Measurements from ENCODE around the gene PRR15. TPM values are rescaled to one million over a fixed set of nuclear protein-coding genes. Genes with fewer than 3 reads are reported as not detected.
A peak's percentile ranks its signal among the peaks of the same experiment; 100 is the strongest.

PRR15 gene
- total RNA-seq, 1 experiment from 2014 or later, result 2.3 TPM

GRCh38 chr7:29569648-29570047 is 6.0 kb downstream of the PRR15 start:
- DNase-seq (ENCODE audit: low read depth), result peak; percentile 50

DNA sequence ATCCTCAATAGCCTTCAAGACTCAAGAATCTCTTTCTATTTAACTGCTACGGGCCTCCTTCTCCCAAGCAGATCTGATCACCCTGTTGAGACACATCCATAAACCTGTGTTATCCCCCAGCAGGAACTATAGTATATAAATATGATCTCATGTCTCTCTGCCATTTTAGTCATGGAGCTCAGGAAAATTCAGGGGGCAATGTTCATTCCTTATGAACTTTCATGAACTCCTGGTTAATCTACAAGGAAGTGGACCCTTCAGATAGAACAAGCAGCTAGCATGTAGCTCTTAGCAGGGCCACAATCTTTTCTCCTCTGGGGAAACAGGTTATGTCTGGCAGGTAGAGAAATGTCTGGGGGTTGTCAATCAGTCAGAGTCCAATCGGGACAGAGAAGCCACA is 8.9 kb downstream of the PRR15 start:
- no peak for DNase-seq (ENCODE audit: low read depth)

DNA sequence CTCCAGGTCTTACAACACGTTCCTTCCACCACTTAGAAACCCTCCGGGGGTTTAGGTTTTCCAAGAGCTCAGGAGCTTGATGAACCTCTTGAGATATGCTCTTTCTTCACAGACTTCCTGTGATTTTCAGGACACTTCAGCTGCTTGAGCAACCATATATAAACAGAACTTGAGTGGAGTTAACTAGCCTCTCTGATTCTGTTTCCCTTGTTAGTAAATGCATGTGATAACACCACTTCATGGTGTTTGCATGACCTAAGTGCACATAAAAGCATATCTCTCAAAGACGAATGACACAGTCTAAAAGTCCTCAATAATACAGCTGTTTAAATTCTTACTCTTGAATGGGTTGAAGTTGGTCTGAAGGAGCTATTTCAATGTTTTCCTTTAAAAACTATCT is 9.9 kb downstream of the PRR15 start:
- no peak for DNase-seq (ENCODE audit: low read depth)

DNA sequence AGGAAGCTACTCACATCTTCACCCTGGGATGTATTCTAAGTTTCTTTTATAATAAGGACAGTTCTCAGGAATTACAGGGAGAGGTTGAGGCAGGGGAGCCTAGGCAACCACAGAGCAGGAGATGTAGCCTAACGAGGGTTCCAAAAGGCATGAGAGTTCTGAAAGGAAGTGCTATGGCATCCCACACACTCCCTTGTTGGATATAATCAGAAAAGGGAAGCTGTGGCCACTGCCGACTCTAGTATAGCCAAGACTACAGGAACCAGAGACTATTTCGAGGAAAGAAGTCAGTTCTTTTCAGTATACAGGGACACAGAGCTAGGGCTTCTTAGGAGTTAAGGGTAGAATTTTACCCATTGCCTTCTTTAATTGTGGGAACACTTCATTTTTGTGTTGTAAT is 11.0 kb downstream of the PRR15 start:
- no peak for DNase-seq (ENCODE audit: low read depth)

DNA sequence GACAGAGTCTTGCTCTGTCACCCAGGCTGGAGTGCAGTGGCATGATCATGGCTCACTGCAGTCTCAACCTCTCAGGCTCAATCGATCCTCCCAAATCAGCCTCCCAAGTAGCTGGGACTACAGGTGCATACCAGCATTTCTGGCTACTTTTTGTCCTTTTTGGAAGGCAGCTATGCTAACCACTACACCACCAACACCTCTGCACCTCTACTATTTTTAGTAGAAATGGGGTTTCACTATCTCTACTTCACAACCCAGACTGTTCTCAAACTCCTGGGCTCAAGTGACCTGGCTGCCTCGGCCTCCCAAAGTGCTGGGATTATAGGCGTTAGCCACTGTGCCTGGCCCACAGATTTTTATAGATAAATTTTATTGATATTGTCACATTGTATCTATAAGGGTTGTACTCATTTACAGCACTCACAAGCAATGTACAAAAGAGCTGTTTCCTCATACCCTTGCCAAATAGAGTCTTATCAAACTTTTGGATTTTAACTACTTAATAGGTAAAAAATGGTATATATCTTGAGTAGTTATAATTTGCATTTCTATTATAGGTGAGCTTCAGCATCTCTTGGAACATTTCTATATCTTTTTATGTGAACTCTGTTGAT is 23.7 kb downstream of the PRR15 start:
- DNase-seq (ENCODE audit: low read depth), result no peak

GRCh38 chr7:29588212-29588611 is 24.6 kb downstream of the PRR15 start:
- no peak for DNase-seq (ENCODE audit: low read depth)

DNA sequence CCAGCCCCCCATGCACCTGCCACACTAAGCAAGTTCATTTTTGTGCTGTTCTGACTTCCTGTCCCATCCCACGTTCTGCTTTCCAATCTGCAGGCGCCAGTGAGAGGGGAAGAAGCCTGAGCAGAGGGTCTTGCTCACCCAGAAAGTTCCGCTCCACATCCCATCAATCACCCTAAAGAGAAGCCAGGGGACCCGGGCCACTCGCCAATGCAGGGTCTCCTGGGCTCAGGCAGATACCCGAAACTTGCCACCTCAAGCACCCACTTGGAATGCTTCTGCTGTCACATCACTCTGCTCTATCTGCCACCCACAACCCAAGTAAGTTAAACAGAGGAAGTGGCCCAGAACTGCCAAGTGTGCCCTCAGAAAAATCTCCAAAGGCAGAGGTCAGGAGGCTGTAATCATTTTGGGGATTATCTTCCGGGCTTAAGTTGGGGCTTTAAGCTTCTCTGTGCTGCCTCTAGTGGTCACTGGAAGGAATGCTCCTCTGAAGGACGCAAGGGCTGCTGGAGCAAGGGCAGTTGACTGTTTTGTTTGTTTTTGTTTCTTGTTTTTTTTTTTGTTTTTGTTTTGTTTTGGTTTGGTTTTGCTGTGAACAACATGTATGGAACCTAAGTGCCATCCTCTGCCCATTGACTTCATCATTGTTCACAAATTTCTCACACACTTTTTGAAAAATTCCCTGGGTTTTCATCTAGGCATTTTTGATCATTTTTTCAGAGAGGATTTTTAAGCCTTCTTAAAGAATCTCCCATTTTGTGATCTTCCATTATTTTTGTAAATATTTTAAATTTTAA is 25.5 kb downstream of the PRR15 start:
- DNase-seq (ENCODE audit: low read depth), result peak; percentile 65

DNA sequence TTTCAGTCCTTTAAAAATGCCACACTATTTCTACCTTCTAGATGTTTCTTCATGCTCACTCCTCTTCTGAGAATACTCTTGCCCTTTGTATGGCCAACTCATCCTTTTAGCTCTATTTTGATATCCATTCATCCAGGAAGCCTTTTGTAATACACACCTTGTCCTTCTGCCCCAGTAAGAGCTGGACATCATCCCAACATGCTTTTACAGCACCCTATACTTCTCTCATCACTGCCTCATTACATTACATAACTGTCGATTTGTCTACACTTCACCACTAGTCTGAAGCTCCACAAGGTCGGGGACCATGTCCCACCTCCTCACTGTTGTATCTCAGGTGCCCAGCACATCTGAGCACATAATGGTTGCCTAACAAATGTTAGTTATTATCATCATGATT is 29.2 kb downstream of the PRR15 start:
- DNase-seq (ENCODE audit: low read depth), result no peak

- no peak for DNase-seq (ENCODE audit: low read depth)
Observed at GRCh38 chr7:29593459-29593858, 29.8 kb downstream of the PRR15 start.

DNA sequence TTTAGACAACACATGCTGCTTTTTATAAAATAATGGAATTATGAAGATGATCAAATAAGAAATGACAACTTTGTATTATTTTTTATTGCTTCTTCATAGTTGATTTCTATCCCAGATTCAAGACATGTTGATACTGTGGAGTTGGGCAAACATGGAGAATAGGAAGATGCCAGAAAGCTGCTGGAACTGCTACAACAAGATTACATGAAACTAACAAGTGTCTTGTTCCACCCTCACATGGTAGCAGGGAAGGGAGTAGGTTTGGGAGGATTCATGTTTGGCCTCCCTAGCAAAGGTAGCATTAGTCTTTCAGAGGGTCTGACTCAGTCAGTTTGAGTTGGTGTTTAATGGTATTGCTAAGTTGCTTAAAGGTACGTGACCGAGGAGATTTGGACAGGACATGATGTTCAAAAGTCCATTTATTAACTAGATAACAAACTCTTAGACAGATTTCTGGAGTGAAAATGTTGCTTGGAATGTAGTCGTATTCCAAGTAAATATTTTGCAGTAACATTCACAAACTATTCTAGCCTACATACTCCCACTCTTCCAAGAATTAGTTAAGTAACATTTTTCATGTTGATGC is 33.1 kb downstream of the PRR15 start:
- DNase-seq (ENCODE audit: low read depth), result no peak

DNA sequence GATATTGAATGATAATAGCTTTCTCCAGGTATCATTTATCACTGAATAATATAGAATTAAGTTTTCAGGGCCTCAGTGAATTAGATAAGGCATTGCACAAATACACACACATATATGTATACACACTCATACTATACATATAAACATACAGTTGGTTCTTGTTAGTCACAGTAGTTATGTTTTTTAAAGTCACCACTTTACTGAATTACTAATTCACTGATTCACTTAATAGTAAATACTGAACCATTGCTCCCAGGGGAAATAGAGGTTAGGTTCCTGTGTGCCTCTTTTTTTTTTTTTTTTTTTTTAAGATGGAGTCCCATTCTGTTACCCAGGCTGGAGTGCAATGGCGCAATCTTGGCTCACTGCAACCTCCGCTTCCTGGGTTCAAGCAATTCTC is 33.6 kb downstream of the PRR15 start:
- DNase-seq (ENCODE audit: low read depth), result no peak

DNA sequence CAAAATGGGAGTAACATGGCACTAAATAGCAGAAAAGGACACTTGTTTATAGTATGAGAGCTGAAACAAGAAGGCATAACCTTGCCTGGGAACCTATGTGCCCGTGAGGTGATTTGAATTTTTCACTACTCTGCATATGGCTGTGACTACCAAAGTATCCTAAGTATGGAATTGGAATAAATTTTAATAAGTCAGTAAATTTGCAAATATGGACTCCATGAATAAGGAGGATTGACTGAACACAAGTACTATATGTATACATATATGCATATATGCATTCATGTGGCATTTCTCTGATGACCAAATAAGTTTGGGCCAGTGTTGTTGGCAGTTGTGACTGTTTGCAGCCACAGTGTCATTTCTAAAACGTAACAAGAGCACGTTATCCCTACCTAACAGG is 34.5 kb downstream of the PRR15 start:
- no peak for DNase-seq (ENCODE audit: low read depth)

GRCh38 chr7:29598613-29599012 is 35.0 kb downstream of the PRR15 start:
- DNase-seq (ENCODE audit: low read depth), result no peak

- no peak for DNase-seq (ENCODE audit: low read depth)
Observed at GRCh38 chr7:29599026-29599425, 35.4 kb downstream of the PRR15 start.

DNA sequence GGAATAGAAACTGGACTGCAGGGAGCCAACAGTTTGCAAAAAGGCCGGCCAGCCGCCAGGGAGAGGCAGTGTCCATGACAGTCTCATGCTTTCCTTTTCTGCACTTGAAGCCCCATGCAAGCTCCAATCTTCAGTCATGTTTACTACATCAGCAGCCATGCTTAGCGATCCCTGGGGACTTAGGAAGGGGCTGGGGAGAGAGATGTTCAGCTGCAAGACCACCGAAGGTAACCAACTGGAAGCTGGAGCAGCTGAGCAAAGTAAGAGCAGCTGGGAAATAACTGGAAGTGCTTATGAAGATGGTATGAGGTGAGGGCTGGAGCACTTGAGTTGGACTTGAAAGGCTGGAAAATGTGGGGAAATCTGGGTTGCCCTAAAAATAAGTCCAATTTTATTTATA is 37.0 kb downstream of the PRR15 start:
- DNase-seq (ENCODE audit: low read depth), result no peak

GRCh38 chr7:29604052-29604451 is 40.4 kb downstream of the PRR15 start:
- no peak for DNase-seq (ENCODE audit: low read depth)

DNA sequence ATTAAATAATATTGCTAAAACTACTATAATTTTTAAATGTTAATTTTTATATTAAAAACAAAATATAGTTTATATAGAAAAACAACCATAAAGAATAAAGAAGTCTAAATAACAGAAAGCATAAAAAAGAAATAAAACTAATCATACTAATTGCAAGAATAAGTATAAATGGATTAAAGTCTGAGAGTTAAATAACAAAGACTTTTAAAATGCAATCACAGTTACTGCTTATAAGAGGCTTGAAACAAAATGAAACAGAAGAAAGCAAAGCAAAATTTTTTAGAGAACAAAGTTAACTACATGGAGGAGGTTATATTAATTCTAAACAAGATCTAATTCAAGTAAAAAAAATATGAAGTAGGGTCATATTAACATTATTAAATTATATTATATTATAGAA is 41.1 kb downstream of the PRR15 start:
- DNase-seq (ENCODE audit: low read depth), result no peak

DNA sequence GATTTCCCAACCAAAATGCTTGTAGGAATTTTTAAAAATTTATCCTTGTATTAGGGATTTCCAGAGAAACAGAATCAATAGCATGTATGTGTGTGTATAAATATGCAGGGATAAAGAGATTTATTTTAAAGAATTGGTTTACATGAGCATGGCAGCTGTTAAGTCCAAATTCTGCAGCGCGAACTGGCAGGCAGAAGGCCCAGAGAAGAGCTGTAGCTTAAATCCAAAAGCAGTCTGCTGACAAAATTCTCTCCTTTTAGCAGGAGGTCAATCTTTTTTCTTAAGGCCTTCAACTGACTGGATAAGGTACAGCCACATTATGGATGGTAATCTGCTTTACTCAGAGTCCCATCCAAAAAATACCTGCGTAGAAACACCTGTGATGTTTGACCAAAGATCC is 42.0 kb downstream of the PRR15 start:
- no peak for DNase-seq (ENCODE audit: low read depth)

DNA sequence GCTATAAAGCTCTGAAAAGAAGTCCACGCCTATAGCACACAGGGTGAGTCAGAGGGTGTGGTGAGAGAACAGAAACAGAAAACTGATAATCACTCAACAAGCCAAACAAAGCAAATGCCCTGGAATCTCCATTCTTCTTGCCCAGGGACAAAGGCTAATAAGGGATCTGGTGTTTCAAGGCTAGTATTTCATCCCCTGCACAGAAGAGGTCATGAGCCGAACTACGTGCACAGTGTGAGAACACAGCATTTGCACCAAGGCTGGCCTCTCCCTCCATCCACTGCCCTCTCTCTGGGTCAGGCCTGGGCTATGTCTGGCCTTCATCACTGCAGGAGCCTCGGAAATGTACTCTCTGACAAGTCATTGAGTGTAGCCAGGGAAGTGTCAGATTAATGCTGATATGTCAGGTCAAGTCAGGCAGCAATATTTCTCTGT is 42.7 kb downstream of the PRR15 start:
- peak; percentile 82 for DNase-seq (ENCODE audit: low read depth)

GRCh38 chr7:29606830-29607229 is 43.2 kb downstream of the PRR15 start:
- DNase-seq (ENCODE audit: low read depth), result no peak

GRCh38 chr7:29607259-29607658 is 43.6 kb downstream of the PRR15 start:
- no peak for DNase-seq (ENCODE audit: low read depth)

- peak; percentile 84 for DNase-seq (ENCODE audit: low read depth)
Observed at GRCh38 chr7:29607889-29608288, 44.3 kb downstream of the PRR15 start.

Measured in Daoy (cell line).